Right lobe of liver (tissue), 6 donors: ENCODE data around the gene PCCA. TPM values are rescaled to one million over a fixed set of nuclear protein-coding genes. Genes with fewer than 3 reads are reported as not detected.

ENCODE experiments used
- ATAC-seq, 4 donors: fragments of 200-7000 bp; cut with Tn5 transposase; one replicate each; pipeline ENCODE4 v1.9.1; 2020; ENCODE audit warnings: mild to moderate bottlenecking in 4 of 4, moderate library complexity in 4 of 4
- DNase-seq, 3 donors: peaks; one replicate each; pipeline ENCODE4 v3.0.0-alpha.2; 2020
- H3K27ac ChIP-seq, 3 donors: fragments of 200-600 bp; one replicate each; pipeline ENCODE4 v1.8.0; 2022
- H3K27me3 ChIP-seq, 2 donors: fragments of 200-600 bp; one replicate each; pipeline ENCODE4 v1.8.0; 2022
- H3K36me3 ChIP-seq, 4 donors: fragments of 200-600 bp; sonication (generic) in 1 of 4; one replicate each; pipeline versions ENCODE4 v1.5.1 to v1.8.0; 2017 to 2022; ENCODE audit warnings: control low read depth in 1 of 4
- H3K4me1 ChIP-seq, 4 donors: fragments of 200-600 bp; sonication (generic) in 1 of 4; one replicate each; pipeline versions ENCODE4 v1.5.1 to v1.8.0; 2017 to 2022; ENCODE audit warnings: control low read depth in 1 of 4
- H3K4me3 ChIP-seq, 3 donors: fragments of 200-600 bp; one replicate each; pipeline ENCODE4 v1.8.0; 2022
- H3K9me3 ChIP-seq, 4 donors: fragments of 200-600 bp; sonication (generic) in 1 of 4; one replicate each; pipeline versions ENCODE4 v1.5.1 to v1.8.0; 2017 to 2022; ENCODE audit warnings: control low read depth in 1 of 4
- POLR2A ChIP-seq: fragments of 450-650 bp; IDR thresholded peaks from one replicate; pipeline ENCODE4 v1.6.1; 2017; ENCODE audit warnings: antibody characterized with exemption, mild to moderate bottlenecking
- WGBS: methylation state at CpG from one replicate; pipeline ENCODE4 v1.1.6; 2018; ENCODE audit warnings: low coverage, low lambda C conversion rate; ENCODE audit not compliant: insufficient coverage; ENCODE audit errors: missing lambda C conversion rate; 5-methylcytosine and 5-hydroxymethylcytosine counted together
- intact Hi-C, 2 donors: fragments of 100-400 bp; cut with DNase I; formaldehyde crosslinking; loops; one replicate each; pipeline versions ENCODE4 v1.11.2 to v1.14.1; 2022
- total RNA-seq, 6 experiments: library from RNA; depleted of rRNA in 2 of 6; stranded (reverse); fragments of >200 nt in 2 of 6; fragmentation: NEBNext Ultra II Directional in 3 of 6; extraction: Animal tissue kit (Norgen Biotek cat#: 25700) in 3 of 6; gene quantifications; one replicate each; pipeline versions ENCODE4 v1.1.0 to v1.2.4, GENCODE V29; 2016 to 2023
- TF ChIP-seq, protein P1 (sequence below), 4 donors: fragments of 200-600 bp in 3 of 4; fragments of 450-650 bp in 1 of 4; IDR thresholded peaks; one replicate each; pipeline versions ENCODE4 v1.5.1 to v1.8.0; 2016 to 2022; ENCODE audit warnings: antibody characterized with exemption in 4 of 4, mild to moderate bottlenecking in 2 of 4
- donor health status: DM: no; HTN: yes; CAD: no.
- donor health status: DM: no; HTN: no; CAD: no.
- donor health status: DM: no; HTN: no; CAD: no.
- donor health status: DM: no; HTN: yes; CAD: no.
- donor health status: DM: no; HTN: yes; CAD: no.

The PCCA gene
- total RNA-seq, 6 experiments from 2014 or later: 58.2 to 161 (median 85.2) TPM

DNA sequence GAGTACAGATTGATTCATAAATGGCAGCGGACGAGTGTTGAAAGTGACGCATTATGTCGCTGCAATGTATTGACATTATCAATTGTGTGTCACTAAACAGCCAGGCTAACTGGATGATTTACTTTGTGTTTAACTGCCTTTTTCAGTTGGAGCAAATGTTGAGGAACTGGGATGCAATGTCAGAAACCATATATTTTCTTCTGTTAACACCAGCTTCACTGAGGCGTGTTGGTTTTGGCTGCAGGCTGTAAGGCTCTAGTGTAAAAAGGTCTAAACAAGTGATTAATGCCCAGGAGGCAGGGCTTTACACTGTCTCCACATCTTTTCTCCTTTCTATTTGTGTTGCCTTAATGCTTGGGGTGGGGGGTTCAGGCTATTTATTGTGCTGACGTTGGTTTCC, 419.6 kb downstream of the PCCA start:
- Histone ChIP-seq H3K27me3 (no peaks in the 10 kb centered on the region), H3K9me3 (no peaks in the 10 kb centered on the region), H3K27ac (no peak overlapping the region), H3K4me3 (no peak overlapping the region), H3K36me3 (peaks cover 0 to 4% (median 0%) of the 10 kb centered on the region in 4 donors), H3K4me1 (no peaks in the 10 kb centered on the region)
- WGBS: 92% methylated on average over 5 of the region's 6 CpGs
- no peak for ATAC-seq
- DNase-seq: no peak
- intact Hi-C loops: no loop called here
- no peak for TF ChIP-seq POLR2A
- TF ChIP-seq, protein P1, sequence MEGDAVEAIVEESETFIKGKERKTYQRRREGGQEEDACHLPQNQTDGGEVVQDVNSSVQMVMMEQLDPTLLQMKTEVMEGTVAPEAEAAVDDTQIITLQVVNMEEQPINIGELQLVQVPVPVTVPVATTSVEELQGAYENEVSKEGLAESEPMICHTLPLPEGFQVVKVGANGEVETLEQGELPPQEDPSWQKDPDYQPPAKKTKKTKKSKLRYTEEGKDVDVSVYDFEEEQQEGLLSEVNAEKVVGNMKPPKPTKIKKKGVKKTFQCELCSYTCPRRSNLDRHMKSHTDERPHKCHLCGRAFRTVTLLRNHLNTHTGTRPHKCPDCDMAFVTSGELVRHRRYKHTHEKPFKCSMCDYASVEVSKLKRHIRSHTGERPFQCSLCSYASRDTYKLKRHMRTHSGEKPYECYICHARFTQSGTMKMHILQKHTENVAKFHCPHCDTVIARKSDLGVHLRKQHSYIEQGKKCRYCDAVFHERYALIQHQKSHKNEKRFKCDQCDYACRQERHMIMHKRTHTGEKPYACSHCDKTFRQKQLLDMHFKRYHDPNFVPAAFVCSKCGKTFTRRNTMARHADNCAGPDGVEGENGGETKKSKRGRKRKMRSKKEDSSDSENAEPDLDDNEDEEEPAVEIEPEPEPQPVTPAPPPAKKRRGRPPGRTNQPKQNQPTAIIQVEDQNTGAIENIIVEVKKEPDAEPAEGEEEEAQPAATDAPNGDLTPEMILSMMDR (IDR thresholded peaks at IDR 0.05): no peak

DNA sequence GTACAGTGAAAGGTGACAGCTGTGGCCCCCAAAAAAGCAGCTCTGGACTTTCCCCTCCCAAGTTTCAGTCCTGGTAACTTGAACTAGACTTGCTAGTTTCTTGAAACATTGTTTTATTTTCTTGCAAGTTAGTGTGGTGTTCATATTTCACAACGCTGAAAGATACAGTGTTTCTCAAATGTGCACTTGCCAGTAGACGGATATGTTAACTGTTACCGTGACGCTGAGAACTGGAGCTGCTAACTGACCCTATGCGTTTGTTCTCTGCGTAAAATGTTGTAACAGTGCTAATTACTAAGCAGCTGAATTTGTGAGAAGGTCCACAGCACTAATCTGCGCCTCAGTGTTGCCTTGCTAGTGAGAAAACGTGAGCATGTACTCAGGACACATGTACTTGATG, 420.1 kb downstream of the PCCA start:
- no peak for ATAC-seq
- no peak for TF ChIP-seq POLR2A
- TF ChIP-seq, protein P1 (IDR thresholded peaks at IDR 0.05): no peak
- Histone ChIP-seq H3K27ac (no peak overlapping the region), H3K36me3 (peaks cover 0 to 4% (median 0%) of the 10 kb centered on the region in 4 donors), H3K4me1 (no peaks in the 10 kb centered on the region), H3K27me3 (no peaks in the 10 kb centered on the region), H3K9me3 (no peaks in the 10 kb centered on the region), H3K4me3 (no peak overlapping the region)
- WGBS: 88% methylated on average over 8 of the region's 8 CpGs
- DNase-seq: no peak
- intact Hi-C loops: no loop called here

DNA sequence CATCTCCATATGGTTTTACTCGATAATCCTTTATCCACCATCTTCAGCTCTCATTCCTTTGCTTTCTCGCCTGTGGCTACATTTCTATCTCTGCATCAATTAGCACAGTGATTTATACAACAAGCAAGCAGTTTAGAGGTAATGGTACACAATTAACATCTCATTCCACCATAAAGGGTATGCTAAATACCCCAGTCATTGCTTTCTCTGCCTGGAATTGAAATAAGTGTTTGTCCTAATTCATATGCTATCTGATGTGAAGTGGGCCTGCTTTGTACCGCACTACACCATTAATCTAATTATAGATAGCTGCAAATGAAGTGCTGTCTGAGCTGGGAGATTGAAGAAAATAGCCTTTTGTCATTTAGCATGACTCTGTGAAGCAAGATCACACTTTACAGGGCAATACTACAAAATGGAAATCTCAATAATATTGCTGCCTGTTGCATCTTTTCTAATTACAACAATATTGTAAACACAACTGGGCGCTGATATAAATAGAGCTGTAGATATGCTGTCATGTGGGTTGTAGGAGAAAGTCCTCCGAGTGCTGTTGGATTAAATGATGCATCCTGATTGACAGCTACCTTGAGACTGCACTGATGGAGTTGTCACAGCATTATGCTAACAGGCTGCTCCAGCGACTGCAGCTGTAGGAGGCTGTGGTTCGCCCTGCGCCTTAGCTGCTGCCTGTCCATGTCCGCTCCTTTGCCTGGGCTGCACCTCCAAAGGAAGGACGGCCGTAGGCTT, 421.5 kb downstream of the PCCA start:
- Histone ChIP-seq H3K36me3 (peaks cover 0 to 4% (median 0%) of the 10 kb centered on the region in 4 donors), H3K4me3 (no peak overlapping the region), H3K4me1 (no peaks in the 10 kb centered on the region), H3K9me3 (no peaks in the 10 kb centered on the region), H3K27ac (no peak overlapping the region), H3K27me3 (no peaks in the 10 kb centered on the region)
- ATAC-seq (no peak), DNase-seq (no peak)
- 96% methylated on average over 8 of the region's 11 CpGs for WGBS
- intact Hi-C loops: no loop called here
- TF ChIP-seq, protein P1 (IDR thresholded peaks at IDR 0.05): no peak
- no peak for TF ChIP-seq POLR2A

DNA sequence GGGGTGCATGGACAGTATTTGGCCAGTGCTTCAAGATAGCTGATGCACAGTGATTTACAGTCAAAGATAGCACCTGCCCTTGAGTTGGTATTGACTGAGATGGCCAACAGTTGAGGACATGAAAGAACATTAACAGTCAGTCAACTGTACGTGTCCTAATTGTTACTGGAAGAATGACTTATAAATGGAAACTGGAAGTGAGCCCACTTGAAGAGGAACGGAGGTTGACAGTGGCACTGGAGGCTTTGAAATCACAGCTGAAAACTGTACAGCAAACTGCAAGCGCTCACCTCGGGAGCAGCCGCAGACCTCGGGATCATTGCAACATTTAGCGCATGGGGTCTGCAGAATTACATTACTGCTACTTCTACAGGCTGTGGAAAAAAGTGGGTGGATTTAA, 422.6 kb downstream of the PCCA start:
- 57% methylated on average over 6 of the region's 7 CpGs for WGBS
- Histone ChIP-seq H3K4me1 (peaks cover 0 to 9% (median 0%) of the 10 kb centered on the region in 4 donors), H3K9me3 (no peaks in the 10 kb centered on the region), H3K36me3 (peaks cover 0 to 4% (median 0%) of the 10 kb centered on the region in 4 donors), H3K4me3 (no peak overlapping the region), H3K27me3 (no peaks in the 10 kb centered on the region), H3K27ac (no peak overlapping the region)
- DNase-seq (no peak), ATAC-seq (no peak)
- TF ChIP-seq, protein P1 (IDR thresholded peaks at IDR 0.05): no peak
- no peak for TF ChIP-seq POLR2A
- intact Hi-C loops: no loop called here
